HepG2 (cell line): Measurements from ENCODE around the gene MAMDC2. TPM values are rescaled to one million over a fixed set of nuclear protein-coding genes. Genes with fewer than 3 reads are reported as not detected.

Experiments
- CENPT ChIP-seq: sonication (generic); formaldehyde crosslinking; IDR thresholded peaks from 2 replicates; pipeline ENCODE4 v1.8.0; 2022; ENCODE audit warnings: low read depth, mild to moderate bottlenecking, moderate library complexity, missing genetic modification reagents
- CERS6 ChIP-seq: sonication (generic); formaldehyde crosslinking; IDR thresholded peaks from 2 replicates; pipeline ENCODE4 v1.5.0; 2020; ENCODE audit warnings: missing genetic modification reagents
- CREB1 ChIP-seq, 2 experiments: fragments of 450-650 bp in 1 of 2; IDR thresholded peaks; 2 replicates each; pipeline ENCODE4 v1.6.1; 2016 to 2017; ENCODE audit warnings: control low read depth in 1 of 2, mild to moderate bottlenecking in 1 of 2, missing compliant biosample characterization in 1 of 2, missing genetic modification characterization in 1 of 2
- ETV5 ChIP-seq: IDR thresholded peaks from 2 replicates; pipeline ENCODE4 v1.6.1; 2018; ENCODE audit warnings: missing biosample characterization, missing genetic modification reagents, inconsistent platforms, borderline replicate concordance
- FOXM1 ChIP-seq: sonication (generic); formaldehyde crosslinking; IDR thresholded peaks from 2 replicates; pipeline ENCODE4 v1.5.0; 2020; ENCODE audit warnings: missing genetic modification reagents
- HIVEP1 ChIP-seq: sonication (generic); formaldehyde crosslinking; IDR thresholded peaks from 2 replicates; pipeline ENCODE4 v1.4.0; 2020; ENCODE audit warnings: mild to moderate bottlenecking, missing genetic modification reagents
- HMGXB4 ChIP-seq, 2 experiments: sonication (generic) in 1 of 2; formaldehyde crosslinking in 1 of 2; IDR thresholded peaks; 2 replicates each; pipeline versions ENCODE4 v1.4.0 to v1.6.1; 2018 to 2020; ENCODE audit warnings: missing genetic modification reagents in 2 of 2, borderline replicate concordance in 1 of 2, low read depth in 1 of 2, mild to moderate bottlenecking in 1 of 2, missing biosample characterization in 1 of 2
- ISL2 ChIP-seq: sonication (generic); formaldehyde crosslinking; IDR thresholded peaks from 2 replicates; pipeline ENCODE4 v1.5.0; 2020; ENCODE audit warnings: missing genetic modification reagents
- KLF12 ChIP-seq: sonication (generic); formaldehyde crosslinking; IDR thresholded peaks from 2 replicates; pipeline ENCODE4 v1.4.0; 2020; ENCODE audit warnings: missing genetic modification reagents, borderline replicate concordance
- KMT2B ChIP-seq: IDR thresholded peaks from 2 replicates; pipeline ENCODE4 v1.6.1; 2016; ENCODE audit warnings: missing genetic modification reagents, missing compliant biosample characterization
- NFKBIZ ChIP-seq: IDR thresholded peaks from 2 replicates; pipeline ENCODE4 v1.6.1; 2018; ENCODE audit warnings: missing genetic modification reagents, missing compliant biosample characterization
- SALL1 ChIP-seq: sonication (generic); formaldehyde crosslinking; IDR thresholded peaks from 2 replicates; pipeline ENCODE4 v1.8.0; 2022; ENCODE audit warnings: mild to moderate bottlenecking, missing genetic modification reagents
- SNAPC5 ChIP-seq: sonication (generic); formaldehyde crosslinking; IDR thresholded peaks from 2 replicates; pipeline ENCODE4 v1.8.1; 2023; ENCODE audit warnings: mild to moderate bottlenecking, missing genetic modification reagents, borderline replicate concordance
- SP5 ChIP-seq: IDR thresholded peaks from 2 replicates; pipeline ENCODE4 v1.6.1; 2016; ENCODE audit warnings: low read depth, borderline replicate concordance
- ZBTB34 ChIP-seq: sonication (generic); formaldehyde crosslinking; IDR thresholded peaks from 2 replicates; pipeline ENCODE4 v1.8.0; 2022; ENCODE audit warnings: mild to moderate bottlenecking, missing genetic modification reagents
- ZFP36L1 ChIP-seq: sonication (generic); formaldehyde crosslinking; IDR thresholded peaks from 2 replicates; pipeline ENCODE4 v1.8.0; 2022; ENCODE audit warnings: mild to moderate bottlenecking, missing genetic modification reagents, moderate library complexity
- ZMYM4 ChIP-seq: sonication (generic); formaldehyde crosslinking; IDR thresholded peaks from 2 replicates; pipeline ENCODE4 v1.8.1; 2023; ENCODE audit warnings: mild to moderate bottlenecking, missing genetic modification reagents
- ZNF431 ChIP-seq: sonication (generic); formaldehyde crosslinking; IDR thresholded peaks from 2 replicates; pipeline ENCODE4 v1.9.0; 2022; ENCODE audit warnings: missing genetic modification reagents, low read depth, mild to moderate bottlenecking, borderline replicate concordance
- ZNF503 ChIP-seq: sonication (generic); formaldehyde crosslinking; IDR thresholded peaks from 2 replicates; pipeline ENCODE4 v1.4.0; 2020; ENCODE audit warnings: missing genetic modification reagents
- ZNF546 ChIP-seq: sonication (generic); formaldehyde crosslinking; conservative IDR thresholded peaks from 2 replicates; pipeline ENCODE4 v1.8.1; 2023; ENCODE audit warnings: mild to moderate bottlenecking, missing genetic modification reagents
- ZNF878 ChIP-seq: sonication (generic); formaldehyde crosslinking; IDR thresholded peaks from 2 replicates; pipeline ENCODE4 v1.8.1; 2023; ENCODE audit warnings: mild to moderate bottlenecking, missing genetic modification reagents, moderate library complexity
- polyA plus RNA-seq, 8 experiments: library from polyadenylated mRNA; depleted of rRNA in 3 of 8; stranded (reverse) in 7 of 8; unstranded in 1 of 8; fragments of >200 nt; fragmentation: Illumina TruSeq in 4 of 8; extraction: Trizol in 4 of 8; gene quantifications; 2 replicates each; pipeline versions ENCODE4 v1.2.1 to v1.2.3, GENCODE V29; 2011 to 2016; ENCODE audit warnings: low read depth in 4 of 8, missing spikeins in 1 of 8, mixed read lengths in 1 of 8; ENCODE audit not compliant: insufficient read depth in 1 of 8
- total RNA-seq, 5 experiments: library from RNA; depleted of rRNA; stranded (reverse); fragments of >200 nt; fragmentation: Illumina TruSeq; extraction: Trizol; gene quantifications; 2 replicates each; pipeline ENCODE4 v1.2.3, GENCODE V29; 2016; ENCODE audit warnings: low read depth in 1 of 5

MAMDC2 gene
- total and polyA plus RNA-seq, 2 of the 13 experiments (the other 11 are each of a cell fraction or from before 2014, with no cell fraction given), result not detected

- peak; percentile 22; the same call in 1 of the 2 replicates for TF ChIP-seq ZBTB34 (CRISPR knock-in tag)
- peak; percentile 17 for TF ChIP-seq ZNF878 (CRISPR knock-in tag)
- TF ChIP-seq SNAPC5 (CRISPR knock-in tag), result peak; percentile 50; the same call in 1 of the 2 replicates
- TF ChIP-seq SALL1, result peak; percentile 86; the same call in 1 of the 2 replicates
- no peak; the same call in none of the 2 replicates for TF ChIP-seq KLF12
- TF ChIP-seq ZMYM4, result peak; percentile 84
- no peak; the same call in 1 of the 2 replicates for TF ChIP-seq NFKBIZ (CRISPR knock-in tag)
- TF ChIP-seq HIVEP1 (CRISPR knock-in tag), result 0 out of 2 replicates have a peak, but pooled peaks have one; percentile 10
- no peak; the same call in 1 of the 2 replicates for TF ChIP-seq ISL2 (CRISPR knock-in tag)
- no peak; the same call in 1 of the 2 replicates for TF ChIP-seq ZNF546 (CRISPR knock-in tag)
- peak; percentile 67 for TF ChIP-seq SP5 (CRISPR knock-in tag)
- TF ChIP-seq CREB1 (IDR thresholded peaks at IDR 0.05), result peak; percentile 39; the same call in 1 of the 2 replicates
- TF ChIP-seq CREB1 (CRISPR knock-in tag; IDR thresholded peaks at IDR 0.05), result no peak
- TF ChIP-seq HMGXB4 (CRISPR knock-in tag; IDR thresholded peaks at IDR 0.05; ENCODE audit: borderline replicate concordance in 1 of 2, low read depth in 1 of 2), result peak; percentile 60 to 82
- TF ChIP-seq CERS6 (CRISPR knock-in tag), result no peak
- TF ChIP-seq CENPT (CRISPR knock-in tag), result peak; percentile 78; the same call in 1 of the 2 replicates
- TF ChIP-seq ETV5 (CRISPR knock-in tag), result peak; percentile 55; the same call in 1 of the 2 replicates
- TF ChIP-seq ZFP36L1 (CRISPR knock-in tag), result 0 out of 2 replicates have a peak, but pooled peaks have one; percentile 62
- TF ChIP-seq ZNF431, result no peak; the same call in 1 of the 2 replicates
- TF ChIP-seq KMT2B, result 0 out of 2 replicates have a peak, but pooled peaks have one; percentile 41
- peak; percentile 28; the same call in 1 of the 2 replicates for TF ChIP-seq ZNF503 (CRISPR knock-in tag)
- no peak for TF ChIP-seq FOXM1 (CRISPR knock-in tag)
Observed at GRCh38 chr9:70258692-70259511, 215.3 kb downstream of the MAMDC2 start, which contains the start of gene SMC5 (continued).
